IMR-90 (cell line): Measurements from ENCODE around the gene GNA15.

Source experiments
- FOS ChIP-seq: fragments of 150-350 bp; IDR thresholded peaks from 2 replicates; pipeline ENCODE4 v1.6.1; 2016; ENCODE audit warnings: low read depth, low read length
- RAD21 ChIP-seq: IDR thresholded peaks from 2 replicates; pipeline ENCODE4 v1.6.1; 2012; ENCODE audit warnings: low read length, improper control_type of control experiment
- RFX5 ChIP-seq: IDR thresholded peaks from 2 replicates; pipeline ENCODE4 v1.8.0; 2012; ENCODE audit warnings: low read depth, mild to moderate bottlenecking, low read length, moderate library complexity
- TF ChIP-seq, protein P1 (sequence below): fragments of 150-350 bp; IDR thresholded peaks from 2 replicates; pipeline ENCODE4 v1.6.1; 2016; ENCODE audit warnings: low read depth, mild to moderate bottlenecking, low read length, moderate library complexity, borderline replicate concordance
- TF ChIP-seq, protein P2 (sequence below): conservative IDR thresholded peaks from 2 replicates; pipeline ENCODE4 v1.5.1; 2012; ENCODE audit warnings: mild to moderate bottlenecking, low read depth, low read length, improper control_type of control experiment

DNA sequence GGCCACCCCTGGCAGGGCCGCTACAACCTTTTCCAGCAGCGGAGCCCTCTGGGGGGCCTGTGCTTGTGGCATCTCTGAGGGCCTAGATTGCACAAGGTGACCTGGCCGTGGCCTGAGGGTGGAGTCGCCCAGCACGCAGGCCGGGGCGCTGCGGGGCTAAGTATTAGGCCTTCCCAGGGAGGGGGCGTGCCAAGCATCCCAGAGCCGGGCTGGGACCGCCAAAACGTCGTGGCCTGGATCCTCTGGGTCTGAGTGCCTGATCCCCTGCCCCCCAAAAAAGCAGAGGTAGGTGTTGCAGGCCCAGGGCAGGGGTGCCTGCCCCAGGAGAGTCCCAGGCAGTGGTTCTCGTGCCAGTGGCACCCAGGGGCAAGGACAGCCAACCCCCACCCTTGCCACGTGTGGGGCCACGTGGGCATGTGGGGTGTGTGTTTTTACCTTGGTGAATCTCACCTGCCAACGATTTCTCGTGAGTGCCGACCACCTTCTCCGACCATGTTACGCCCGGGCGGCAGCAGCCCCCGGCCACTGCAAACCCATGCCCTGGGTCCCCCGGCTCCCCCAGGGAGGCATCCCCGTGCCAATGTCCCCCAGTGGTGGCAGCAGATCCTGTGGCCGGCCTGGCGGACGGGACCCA lies 12.6 kb upstream of the GNA15 start:
- TF ChIP-seq, protein P1, sequence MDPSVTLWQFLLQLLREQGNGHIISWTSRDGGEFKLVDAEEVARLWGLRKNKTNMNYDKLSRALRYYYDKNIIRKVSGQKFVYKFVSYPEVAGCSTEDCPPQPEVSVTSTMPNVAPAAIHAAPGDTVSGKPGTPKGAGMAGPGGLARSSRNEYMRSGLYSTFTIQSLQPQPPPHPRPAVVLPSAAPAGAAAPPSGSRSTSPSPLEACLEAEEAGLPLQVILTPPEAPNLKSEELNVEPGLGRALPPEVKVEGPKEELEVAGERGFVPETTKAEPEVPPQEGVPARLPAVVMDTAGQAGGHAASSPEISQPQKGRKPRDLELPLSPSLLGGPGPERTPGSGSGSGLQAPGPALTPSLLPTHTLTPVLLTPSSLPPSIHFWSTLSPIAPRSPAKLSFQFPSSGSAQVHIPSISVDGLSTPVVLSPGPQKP: no peak
- no peak for TF ChIP-seq FOS
- TF ChIP-seq RFX5: no peak
- TF ChIP-seq RAD21: no peak
- TF ChIP-seq, protein P2, sequence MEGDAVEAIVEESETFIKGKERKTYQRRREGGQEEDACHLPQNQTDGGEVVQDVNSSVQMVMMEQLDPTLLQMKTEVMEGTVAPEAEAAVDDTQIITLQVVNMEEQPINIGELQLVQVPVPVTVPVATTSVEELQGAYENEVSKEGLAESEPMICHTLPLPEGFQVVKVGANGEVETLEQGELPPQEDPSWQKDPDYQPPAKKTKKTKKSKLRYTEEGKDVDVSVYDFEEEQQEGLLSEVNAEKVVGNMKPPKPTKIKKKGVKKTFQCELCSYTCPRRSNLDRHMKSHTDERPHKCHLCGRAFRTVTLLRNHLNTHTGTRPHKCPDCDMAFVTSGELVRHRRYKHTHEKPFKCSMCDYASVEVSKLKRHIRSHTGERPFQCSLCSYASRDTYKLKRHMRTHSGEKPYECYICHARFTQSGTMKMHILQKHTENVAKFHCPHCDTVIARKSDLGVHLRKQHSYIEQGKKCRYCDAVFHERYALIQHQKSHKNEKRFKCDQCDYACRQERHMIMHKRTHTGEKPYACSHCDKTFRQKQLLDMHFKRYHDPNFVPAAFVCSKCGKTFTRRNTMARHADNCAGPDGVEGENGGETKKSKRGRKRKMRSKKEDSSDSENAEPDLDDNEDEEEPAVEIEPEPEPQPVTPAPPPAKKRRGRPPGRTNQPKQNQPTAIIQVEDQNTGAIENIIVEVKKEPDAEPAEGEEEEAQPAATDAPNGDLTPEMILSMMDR: no peak
